ENCODE measurements around the gene NLRP9. TPM values are rescaled to one million over a fixed set of nuclear protein-coding genes. Genes with fewer than 3 reads are reported as not detected.

NLRP9 gene
- polyA plus RNA-seq, 2 of the 4 experiments (the other 2 are of a cell fraction) = not detected

DNA sequence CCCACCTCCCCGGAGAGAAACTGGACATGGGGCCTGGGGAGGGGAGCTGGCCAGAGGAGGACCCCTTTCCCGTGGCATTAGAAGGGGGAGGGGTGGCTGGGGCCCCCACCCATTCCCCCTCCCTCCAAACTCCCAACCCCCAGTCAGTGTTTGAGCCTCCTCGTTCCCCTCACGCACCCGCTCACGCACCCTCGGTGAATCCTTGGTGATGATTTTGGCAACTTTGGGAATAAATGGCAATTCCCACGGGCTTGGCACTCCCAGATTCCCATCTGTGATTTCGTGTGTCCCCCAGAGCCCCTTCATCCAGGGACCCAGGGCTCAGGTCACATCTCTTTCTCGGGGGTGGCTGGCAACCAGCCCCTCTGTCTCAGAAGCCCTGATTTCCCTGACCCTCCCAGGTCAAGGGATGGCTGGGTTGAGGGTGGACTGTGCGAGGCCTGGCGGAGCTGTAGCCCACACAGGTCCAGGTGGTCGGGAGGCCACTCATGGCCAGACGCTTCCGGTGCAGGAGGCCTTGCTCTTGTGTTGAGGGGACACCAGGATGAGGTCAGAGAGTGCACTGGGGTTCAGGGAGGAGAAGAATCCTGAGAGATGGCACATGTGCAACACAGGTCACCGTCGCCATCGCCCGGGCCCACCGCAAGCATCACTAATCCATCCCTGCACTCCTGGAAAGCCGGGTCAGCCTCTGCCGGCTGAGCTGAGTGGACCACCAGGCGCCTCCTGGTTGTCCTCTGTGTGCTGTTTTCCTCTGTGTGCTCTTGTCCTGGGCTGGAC lies 42.5 kb downstream of the NLRP9 start (continued):
- TF ChIP-seq JUN (IDR thresholded peaks at IDR 0.05) = no peak
- no peak for TF ChIP-seq EP300 (IDR thresholded peaks at IDR 0.05)
- no peak for TF ChIP-seq EHF (CRISPR knock-in tag; IDR thresholded peaks at IDR 0.05)
- no peak for TF ChIP-seq ZFP36 (IDR thresholded peaks at IDR 0.05; ENCODE audit: borderline replicate concordance, partially characterized antibody)
- TF ChIP-seq GATA3 (IDR thresholded peaks at IDR 0.05; ENCODE audit: borderline replicate concordance) = no peak
- TF ChIP-seq, protein P1, sequence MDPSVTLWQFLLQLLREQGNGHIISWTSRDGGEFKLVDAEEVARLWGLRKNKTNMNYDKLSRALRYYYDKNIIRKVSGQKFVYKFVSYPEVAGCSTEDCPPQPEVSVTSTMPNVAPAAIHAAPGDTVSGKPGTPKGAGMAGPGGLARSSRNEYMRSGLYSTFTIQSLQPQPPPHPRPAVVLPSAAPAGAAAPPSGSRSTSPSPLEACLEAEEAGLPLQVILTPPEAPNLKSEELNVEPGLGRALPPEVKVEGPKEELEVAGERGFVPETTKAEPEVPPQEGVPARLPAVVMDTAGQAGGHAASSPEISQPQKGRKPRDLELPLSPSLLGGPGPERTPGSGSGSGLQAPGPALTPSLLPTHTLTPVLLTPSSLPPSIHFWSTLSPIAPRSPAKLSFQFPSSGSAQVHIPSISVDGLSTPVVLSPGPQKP (IDR thresholded peaks at IDR 0.05; ENCODE audit: low read depth, low read length) = no peak

- no peak for DNase-seq (ENCODE audit: low read depth in 1 of 2, low spot score in 1 of 2)
- ATAC-seq = no peak
- Histone ChIP-seq H3K4me3 (no peak overlapping the region), H3K27ac (no peak overlapping the region), H3K9me3 (no peaks in the 10 kb centered on the region), H3K4me1 (no peaks in the 10 kb centered on the region), H3K4me2 (no peak overlapping the region)
- POLR2A ChIA-PET = no interaction called here
- no peak for FAIRE-seq
- TF ChIP-seq EP300 (IDR thresholded peaks at IDR 0.05) (no peak), MYC (IDR thresholded peaks at IDR 0.05; ENCODE audit: borderline replicate concordance, low read length) (no peak), HOXA7 (CRISPR knock-in tag; IDR thresholded peaks at IDR 0.05) (no peak)
- CTCF ChIA-PET = interaction anchor here (1.2 to 1.3 kb wide), 2 partner anchors 10 to 23 kb away, joined by 4 to 7 read pairs; no protein-coding TSS in a partner anchor
- WGBS (ENCODE audit: missing lambda C conversion rate) = 96% methylated on average over 30 of the region's 37 CpGs
Measured at GRCh38 chr19:55694656-55695491, 43.3 kb downstream of the NLRP9 start.

- ChIA-PET POLR2A (interaction anchor here (0.6 kb wide), 1 partner anchor 23 kb away, joined by 5 read pairs; no protein-coding TSS in a partner anchor), CTCF (interaction anchor here (1.0 kb wide), 1 partner anchor 13 kb away, joined by 3 read pairs; no protein-coding TSS in a partner anchor)
- ATAC-seq (no peak), FAIRE-seq (no peak), DNase-seq (ENCODE audit: low read depth in 1 of 2, low spot score in 1 of 2) (no peak)
- H3K4me1 ChIP-seq = no peaks in the 10 kb centered on the region
- H3K27ac ChIP-seq = no peak overlapping the region
- no peak for TF ChIP-seq FOXS1 (CRISPR knock-in tag; IDR thresholded peaks at IDR 0.05)
- TF ChIP-seq POLR2AphosphoS2 (conservative IDR thresholded peaks at IDR 0.05; ENCODE audit: low read length) = no peak
- no peak for TF ChIP-seq ZC3H11A (IDR thresholded peaks at IDR 0.05)
- no peak for TF ChIP-seq KDM5A (IDR thresholded peaks at IDR 0.05)
- TF ChIP-seq JUNB (IDR thresholded peaks at IDR 0.05) = no peak
- TF ChIP-seq RARB (CRISPR knock-in tag; IDR thresholded peaks at IDR 0.05) = no peak
- no peak for TF ChIP-seq RCOR1 (IDR thresholded peaks at IDR 0.05; ENCODE audit: low read depth, low read length)
- no peak for TF ChIP-seq BHLHE40 (IDR thresholded peaks at IDR 0.05; ENCODE audit: low read depth, low read length)
- no peak for TF ChIP-seq HOXB5 (CRISPR knock-in tag; IDR thresholded peaks at IDR 0.05)
- TF ChIP-seq ZFP36 (IDR thresholded peaks at IDR 0.05; ENCODE audit: borderline replicate concordance, partially characterized antibody) = no peak
- TF ChIP-seq GATA3 (IDR thresholded peaks at IDR 0.05; ENCODE audit: borderline replicate concordance) = no peak
- TF ChIP-seq NPAS2 (CRISPR knock-in tag; IDR thresholded peaks at IDR 0.05; ENCODE audit: borderline replicate concordance) = no peak
- TF ChIP-seq USF2 (IDR thresholded peaks at IDR 0.05) = no peak
- TF ChIP-seq MYC (IDR thresholded peaks at IDR 0.05; ENCODE audit: borderline replicate concordance, low read length) = no peak
- no peak for TF ChIP-seq MAFK (IDR thresholded peaks at IDR 0.05; ENCODE audit: partially characterized antibody)
- TF ChIP-seq TFCP2L1 (CRISPR knock-in tag; IDR thresholded peaks at IDR 0.05) = no peak
- TF ChIP-seq HEYL (CRISPR knock-in tag; IDR thresholded peaks at IDR 0.05) = no peak
- TF ChIP-seq HOXB13 (CRISPR knock-in tag; IDR thresholded peaks at IDR 0.05; ENCODE audit: low read depth) = no peak
- TF ChIP-seq, protein P2, sequence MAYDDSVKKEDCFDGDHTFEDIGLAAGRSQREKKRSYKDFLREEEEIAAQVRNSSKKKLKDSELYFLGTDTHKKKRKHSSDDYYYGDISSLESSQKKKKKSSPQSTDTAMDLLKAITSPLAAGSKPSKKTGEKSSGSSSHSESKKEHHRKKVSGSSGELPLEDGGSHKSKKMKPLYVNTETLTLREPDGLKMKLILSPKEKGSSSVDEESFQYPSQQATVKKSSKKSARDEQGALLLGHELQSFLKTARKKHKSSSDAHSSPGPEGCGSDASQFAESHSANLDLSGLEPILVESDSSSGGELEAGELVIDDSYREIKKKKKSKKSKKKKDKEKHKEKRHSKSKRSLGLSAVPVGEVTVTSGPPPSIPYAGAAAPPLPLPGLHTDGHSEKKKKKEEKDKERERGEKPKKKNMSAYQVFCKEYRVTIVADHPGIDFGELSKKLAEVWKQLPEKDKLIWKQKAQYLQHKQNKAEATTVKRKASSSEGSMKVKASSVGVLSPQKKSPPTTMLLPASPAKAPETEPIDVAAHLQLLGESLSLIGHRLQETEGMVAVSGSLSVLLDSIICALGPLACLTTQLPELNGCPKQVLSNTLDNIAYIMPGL (CRISPR knock-in tag; IDR thresholded peaks at IDR 0.05; ENCODE audit: borderline replicate concordance) = no peak
- TF ChIP-seq, protein P3, sequence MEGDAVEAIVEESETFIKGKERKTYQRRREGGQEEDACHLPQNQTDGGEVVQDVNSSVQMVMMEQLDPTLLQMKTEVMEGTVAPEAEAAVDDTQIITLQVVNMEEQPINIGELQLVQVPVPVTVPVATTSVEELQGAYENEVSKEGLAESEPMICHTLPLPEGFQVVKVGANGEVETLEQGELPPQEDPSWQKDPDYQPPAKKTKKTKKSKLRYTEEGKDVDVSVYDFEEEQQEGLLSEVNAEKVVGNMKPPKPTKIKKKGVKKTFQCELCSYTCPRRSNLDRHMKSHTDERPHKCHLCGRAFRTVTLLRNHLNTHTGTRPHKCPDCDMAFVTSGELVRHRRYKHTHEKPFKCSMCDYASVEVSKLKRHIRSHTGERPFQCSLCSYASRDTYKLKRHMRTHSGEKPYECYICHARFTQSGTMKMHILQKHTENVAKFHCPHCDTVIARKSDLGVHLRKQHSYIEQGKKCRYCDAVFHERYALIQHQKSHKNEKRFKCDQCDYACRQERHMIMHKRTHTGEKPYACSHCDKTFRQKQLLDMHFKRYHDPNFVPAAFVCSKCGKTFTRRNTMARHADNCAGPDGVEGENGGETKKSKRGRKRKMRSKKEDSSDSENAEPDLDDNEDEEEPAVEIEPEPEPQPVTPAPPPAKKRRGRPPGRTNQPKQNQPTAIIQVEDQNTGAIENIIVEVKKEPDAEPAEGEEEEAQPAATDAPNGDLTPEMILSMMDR (IDR thresholded peaks at IDR 0.05) = no peak
- H3K9me3 ChIP-seq = no peaks in the 10 kb centered on the region
- 94% methylated on average over 15 of the region's 15 CpGs for WGBS (ENCODE audit: missing lambda C conversion rate)
- no peak overlapping the region for H3K4me3 ChIP-seq
- no peak overlapping the region for H3K4me2 ChIP-seq
Measured at GRCh38 chr19:55694241-55694655, 44.0 kb downstream of the NLRP9 start.

Data from A549 (cell line).